ENCODE results near the gene TENT4A.

Gene TENT4A

DNA sequence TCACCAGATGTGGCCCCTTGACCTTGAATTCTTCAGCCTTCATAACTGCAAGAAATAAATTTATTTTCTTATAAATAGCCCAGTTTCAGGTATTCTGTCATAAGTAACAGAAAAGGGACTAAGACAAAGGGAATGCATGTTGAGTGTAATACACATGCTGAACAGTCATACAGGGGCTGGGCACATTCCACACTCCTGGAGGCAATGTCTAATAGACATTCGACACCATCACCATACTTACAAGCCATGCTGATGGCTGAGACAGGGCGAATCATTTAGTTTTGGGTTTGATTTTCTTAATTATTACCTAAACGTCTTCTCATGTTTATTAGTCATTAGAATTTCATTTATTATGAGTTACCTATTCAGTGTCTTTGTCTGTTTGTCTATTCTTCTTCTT, 68.5 kb downstream of the TENT4A start:
- H3K4ac ChIP-seq (ENCODE audit: low read depth, low read length) = no peak overlapping the region
- peak; percentile 71 to 83 for DNase-seq
- WGBS (ENCODE audit: extremely low coverage, insufficient coverage, insufficient read length) = no CpG with 5 or more reads among the region's 3 CpGs
- H3K79me1 ChIP-seq (ENCODE audit: low read length) = no peaks in the 10 kb centered on the region
- no peak overlapping the region for H2AK5ac ChIP-seq (ENCODE audit: low read length)
- H4K8ac ChIP-seq (ENCODE audit: low read depth, low read length) = no peak overlapping the region
- no peaks in the 10 kb centered on the region for H3K36me3 ChIP-seq (ENCODE audit: control insufficient read depth in 1 of 2, insufficient read depth in 2 of 2, low read length in 2 of 2)
- no peak overlapping the region for H3K9ac ChIP-seq (ENCODE audit: low read length)
- H2AFZ ChIP-seq (ENCODE audit: insufficient read depth, low read length, poor library complexity) = no peak overlapping the region
- H3K27me3 ChIP-seq (ENCODE audit: insufficient read depth, low read length) = no peaks in the 10 kb centered on the region
- H2BK120ac ChIP-seq (ENCODE audit: insufficient read depth, low read length, poor library complexity) = no peak overlapping the region
- H3K18ac ChIP-seq (ENCODE audit: low read length) = no peak overlapping the region
- no peak overlapping the region for H2BK5ac ChIP-seq (ENCODE audit: low read depth, low read length, poor library complexity)
- H3K9me3 ChIP-seq (ENCODE audit: insufficient read depth, low read depth, low read length) = peaks cover 6% of the 10 kb centered on the region
- H3K23ac ChIP-seq (ENCODE audit: low read length) = no peak overlapping the region
- no peak overlapping the region for H3K4me3 ChIP-seq (ENCODE audit: low read depth, low read length)
- H3K14ac ChIP-seq (ENCODE audit: low read length) = no peak overlapping the region
- H3K4me2 ChIP-seq (ENCODE audit: low read length) = no peak overlapping the region
- H4K12ac ChIP-seq (ENCODE audit: low read depth, low read length) = no peak overlapping the region
- no peak overlapping the region for H2BK12ac ChIP-seq (ENCODE audit: low read length)
- H3K4me1 ChIP-seq (ENCODE audit: control insufficient read depth in 1 of 2, insufficient read depth in 2 of 2, low read length in 2 of 2) = no peaks in the 10 kb centered on the region
- H3K27ac ChIP-seq (ENCODE audit: low read depth, low read length) = no peak overlapping the region
- H4K91ac ChIP-seq (ENCODE audit: low read depth, low read length) = no peak overlapping the region
- no peaks in the 10 kb centered on the region for H3K79me2 ChIP-seq (ENCODE audit: control insufficient read depth, insufficient read depth, low read length, poor library complexity)

DNA sequence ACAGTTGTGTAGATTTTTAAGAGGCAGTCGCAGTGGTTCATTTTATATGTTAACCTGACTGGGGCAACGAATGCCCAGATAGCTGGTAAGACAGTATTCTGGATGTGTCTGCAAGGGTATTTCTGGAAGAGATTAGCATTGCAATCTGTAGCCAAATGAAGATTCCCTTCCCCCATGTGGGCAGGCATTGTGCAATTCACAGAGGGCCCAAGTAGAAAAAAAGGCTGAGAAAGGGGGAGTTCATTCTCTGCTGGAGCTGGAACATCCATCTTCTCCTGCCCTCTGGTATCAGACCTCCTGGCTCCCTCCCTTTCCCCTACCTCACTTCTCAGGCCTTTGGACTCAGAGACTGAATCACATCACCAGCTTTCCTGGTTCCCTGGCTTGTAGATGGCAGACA, 70.6 kb downstream of the TENT4A start:
- no CpG with 5 or more reads among the region's 2 CpGs for WGBS (ENCODE audit: extremely low coverage, insufficient coverage, insufficient read length)
- Histone ChIP-seq H2AK5ac (ENCODE audit: low read length) (no peak overlapping the region), H3K9ac (ENCODE audit: low read length) (no peak overlapping the region), H4K12ac (ENCODE audit: low read depth, low read length) (no peak overlapping the region), H3K4me2 (ENCODE audit: low read length) (no peak overlapping the region), H2AFZ (ENCODE audit: insufficient read depth, low read length, poor library complexity) (no peak overlapping the region), H3K4ac (ENCODE audit: low read depth, low read length) (no peak overlapping the region), H2BK120ac (ENCODE audit: insufficient read depth, low read length, poor library complexity) (no peak overlapping the region), H4K8ac (ENCODE audit: low read depth, low read length) (no peak overlapping the region), H3K27ac (ENCODE audit: low read depth, low read length) (no peak overlapping the region), H2BK12ac (ENCODE audit: low read length) (no peak overlapping the region), H3K27me3 (ENCODE audit: insufficient read depth, low read length) (no peaks in the 10 kb centered on the region), H3K79me2 (ENCODE audit: control insufficient read depth, insufficient read depth, low read length, poor library complexity) (no peaks in the 10 kb centered on the region), H3K79me1 (ENCODE audit: low read length) (no peaks in the 10 kb centered on the region), H3K4me3 (ENCODE audit: low read depth, low read length) (no peak overlapping the region), H3K4me1 (ENCODE audit: control insufficient read depth in 1 of 2, insufficient read depth in 2 of 2, low read length in 2 of 2) (peaks cover 0 to 2% of the 10 kb centered on the region in 2 experiments), H3K23ac (ENCODE audit: low read length) (no peak overlapping the region), H4K91ac (ENCODE audit: low read depth, low read length) (no peak overlapping the region), H3K9me3 (ENCODE audit: insufficient read depth, low read depth, low read length) (peaks cover 6% of the 10 kb centered on the region), H3K14ac (ENCODE audit: low read length) (no peak overlapping the region), H3K36me3 (ENCODE audit: control insufficient read depth in 1 of 2, insufficient read depth in 2 of 2, low read length in 2 of 2) (no peaks in the 10 kb centered on the region), H2BK5ac (ENCODE audit: low read depth, low read length, poor library complexity) (no peak overlapping the region), H3K18ac (ENCODE audit: low read length) (no peak overlapping the region)
- DNase-seq = no peak

DNA sequence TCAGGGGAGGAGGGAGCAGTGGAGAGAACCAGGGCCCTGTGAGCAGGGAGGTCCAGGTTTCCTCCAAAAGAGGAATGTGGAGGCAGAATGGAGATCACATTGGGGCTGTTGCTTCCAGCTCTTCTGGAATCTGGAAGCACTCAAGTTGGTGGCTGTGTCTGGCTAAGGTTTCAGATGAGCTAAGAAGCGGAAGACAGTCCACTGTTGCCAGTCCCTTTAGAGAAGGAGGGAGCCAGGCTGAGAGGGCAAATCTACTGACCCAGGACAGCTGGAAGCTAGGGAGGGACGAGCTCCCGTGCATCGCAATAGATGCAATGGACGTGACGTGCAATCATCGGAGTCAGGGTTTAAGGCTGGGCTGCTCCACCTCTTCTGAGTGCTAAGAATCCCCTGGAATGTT, 71.2 kb downstream of the TENT4A start:
- Histone ChIP-seq H2BK5ac (ENCODE audit: low read depth, low read length, poor library complexity) (no peak overlapping the region), H3K4me2 (ENCODE audit: low read length) (no peak overlapping the region), H2AFZ (ENCODE audit: insufficient read depth, low read length, poor library complexity) (no peak overlapping the region), H3K4me1 (ENCODE audit: control insufficient read depth in 1 of 2, insufficient read depth in 2 of 2, low read length in 2 of 2) (peaks cover 0 to 2% of the 10 kb centered on the region in 2 experiments), H3K23ac (ENCODE audit: low read length) (no peak overlapping the region), H3K9me3 (ENCODE audit: insufficient read depth, low read depth, low read length) (peaks cover 6% of the 10 kb centered on the region), H4K91ac (ENCODE audit: low read depth, low read length) (no peak overlapping the region), H3K4me3 (ENCODE audit: low read depth, low read length) (no peak overlapping the region), H3K27ac (ENCODE audit: low read depth, low read length) (no peak overlapping the region), H3K18ac (ENCODE audit: low read length) (no peak overlapping the region), H2BK120ac (ENCODE audit: insufficient read depth, low read length, poor library complexity) (no peak overlapping the region), H3K14ac (ENCODE audit: low read length) (no peak overlapping the region), H3K27me3 (ENCODE audit: insufficient read depth, low read length) (no peaks in the 10 kb centered on the region), H3K9ac (ENCODE audit: low read length) (no peak overlapping the region), H3K79me1 (ENCODE audit: low read length) (no peaks in the 10 kb centered on the region), H3K36me3 (ENCODE audit: control insufficient read depth in 1 of 2, insufficient read depth in 2 of 2, low read length in 2 of 2) (no peaks in the 10 kb centered on the region), H3K79me2 (ENCODE audit: control insufficient read depth, insufficient read depth, low read length, poor library complexity) (no peaks in the 10 kb centered on the region), H4K12ac (ENCODE audit: low read depth, low read length) (no peak overlapping the region), H2AK5ac (ENCODE audit: low read length) (no peak overlapping the region), H2BK12ac (ENCODE audit: low read length) (no peak overlapping the region), H3K4ac (ENCODE audit: low read depth, low read length) (no peak overlapping the region), H4K8ac (ENCODE audit: low read depth, low read length) (no peak overlapping the region)
- WGBS (ENCODE audit: extremely low coverage, insufficient coverage, insufficient read length) = no CpG with 5 or more reads among the region's 7 CpGs
- DNase-seq = no peak

GRCh38 chr5:6785161-6785860, 72.1 kb downstream of the TENT4A start:
- H3K18ac ChIP-seq (ENCODE audit: low read length) = no peak overlapping the region
- no peak overlapping the region for H2BK12ac ChIP-seq (ENCODE audit: low read length)
- no peak overlapping the region for H3K4me2 ChIP-seq (ENCODE audit: low read length)
- H4K8ac ChIP-seq (ENCODE audit: low read depth, low read length) = no peak overlapping the region
- H3K36me3 ChIP-seq (ENCODE audit: control insufficient read depth in 1 of 2, insufficient read depth in 2 of 2, low read length in 2 of 2) = no peaks in the 10 kb centered on the region
- H4K12ac ChIP-seq (ENCODE audit: low read depth, low read length) = no peak overlapping the region
- no peaks in the 10 kb centered on the region for H3K27me3 ChIP-seq (ENCODE audit: insufficient read depth, low read length)
- no peaks in the 10 kb centered on the region for H3K79me2 ChIP-seq (ENCODE audit: control insufficient read depth, insufficient read depth, low read length, poor library complexity)
- no peak overlapping the region for H3K27ac ChIP-seq (ENCODE audit: low read depth, low read length)
- H2AK5ac ChIP-seq (ENCODE audit: low read length) = no peak overlapping the region
- peak overlapping the region; percentile 1 for H3K23ac ChIP-seq (ENCODE audit: low read length)
- no peak overlapping the region for H3K4me3 ChIP-seq (ENCODE audit: low read depth, low read length)
- no peak overlapping the region for H3K14ac ChIP-seq (ENCODE audit: low read length)
- no peak overlapping the region for H3K9ac ChIP-seq (ENCODE audit: low read length)
- H3K4ac ChIP-seq (ENCODE audit: low read depth, low read length) = no peak overlapping the region
- no peak for DNase-seq
- no peaks in the 10 kb centered on the region for H3K79me1 ChIP-seq (ENCODE audit: low read length)
- no peak overlapping the region for H2AFZ ChIP-seq (ENCODE audit: insufficient read depth, low read length, poor library complexity)
- 100% methylated on average over 2 of the region's 6 CpGs for WGBS (ENCODE audit: extremely low coverage, insufficient coverage, insufficient read length)
- H4K91ac ChIP-seq (ENCODE audit: low read depth, low read length) = no peak overlapping the region
- peaks cover 6% of the 10 kb centered on the region for H3K9me3 ChIP-seq (ENCODE audit: insufficient read depth, low read depth, low read length)
- no peak overlapping the region for H2BK5ac ChIP-seq (ENCODE audit: low read depth, low read length, poor library complexity)
- H2BK120ac ChIP-seq (ENCODE audit: insufficient read depth, low read length, poor library complexity) = no peak overlapping the region
- peaks cover 0 to 2% of the 10 kb centered on the region in 2 experiments for H3K4me1 ChIP-seq (ENCODE audit: control insufficient read depth in 1 of 2, insufficient read depth in 2 of 2, low read length in 2 of 2)
